MM.1S (cell line): Measurements from ENCODE around the gene SOX14.

Experiments used
- CTCF ChIP-seq: fragments of 300-600 bp; sonication (generic); IDR thresholded peaks from 2 replicates; pipeline ENCODE4 v1.5.1; 2016; ENCODE audit warnings: antibody characterized with exemption, low read length, mixed read lengths
- EZH2phosphoT487 ChIP-seq: fragments of 300-600 bp; sonication (generic); IDR thresholded peaks from 2 replicates; pipeline ENCODE4 v1.6.1; 2018; ENCODE audit warnings: antibody characterized with exemption, low read length

- TF ChIP-seq CTCF (no peak), EZH2phosphoT487 (no peak)
Observed at GRCh38 chr3:137809509-137809908, 45.4 kb downstream of the SOX14 start.
